ENCODE results near the gene COMMD10. TPM values are rescaled to one million over a fixed set of nuclear protein-coding genes. Genes with fewer than 3 reads are reported as not detected.

COMMD10 gene
- total RNA-seq, 4 donors from 2014 or later = 15.3 to 38.1 (median 20.0) TPM

DNA sequence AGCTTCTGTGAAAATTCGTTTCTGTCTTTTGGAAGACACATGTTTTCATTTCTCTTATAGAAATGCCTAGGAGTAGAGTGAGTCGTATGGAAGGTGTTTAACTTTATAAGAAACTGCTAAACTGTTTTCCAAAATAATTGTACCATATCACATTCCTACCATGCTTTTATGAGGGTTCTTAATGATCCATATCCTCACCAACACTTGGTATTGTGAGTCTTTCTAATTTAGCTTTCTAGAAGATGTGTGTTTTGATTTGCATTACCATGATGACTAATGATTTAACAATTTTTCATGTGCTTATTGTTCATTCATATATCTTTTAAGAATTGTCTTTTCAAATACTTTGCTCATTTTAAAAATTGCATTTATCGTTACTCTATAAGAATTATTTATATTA lies 223.6 kb downstream of the COMMD10 start:
- TF ChIP-seq, protein P1, sequence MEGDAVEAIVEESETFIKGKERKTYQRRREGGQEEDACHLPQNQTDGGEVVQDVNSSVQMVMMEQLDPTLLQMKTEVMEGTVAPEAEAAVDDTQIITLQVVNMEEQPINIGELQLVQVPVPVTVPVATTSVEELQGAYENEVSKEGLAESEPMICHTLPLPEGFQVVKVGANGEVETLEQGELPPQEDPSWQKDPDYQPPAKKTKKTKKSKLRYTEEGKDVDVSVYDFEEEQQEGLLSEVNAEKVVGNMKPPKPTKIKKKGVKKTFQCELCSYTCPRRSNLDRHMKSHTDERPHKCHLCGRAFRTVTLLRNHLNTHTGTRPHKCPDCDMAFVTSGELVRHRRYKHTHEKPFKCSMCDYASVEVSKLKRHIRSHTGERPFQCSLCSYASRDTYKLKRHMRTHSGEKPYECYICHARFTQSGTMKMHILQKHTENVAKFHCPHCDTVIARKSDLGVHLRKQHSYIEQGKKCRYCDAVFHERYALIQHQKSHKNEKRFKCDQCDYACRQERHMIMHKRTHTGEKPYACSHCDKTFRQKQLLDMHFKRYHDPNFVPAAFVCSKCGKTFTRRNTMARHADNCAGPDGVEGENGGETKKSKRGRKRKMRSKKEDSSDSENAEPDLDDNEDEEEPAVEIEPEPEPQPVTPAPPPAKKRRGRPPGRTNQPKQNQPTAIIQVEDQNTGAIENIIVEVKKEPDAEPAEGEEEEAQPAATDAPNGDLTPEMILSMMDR (IDR thresholded peaks at IDR 0.05) = no peak
- TF ChIP-seq EP300 (IDR thresholded peaks at IDR 0.05) = no peak
- no peak overlapping the region for H3K27ac ChIP-seq
- no peaks in the 10 kb centered on the region for H3K27me3 ChIP-seq
- peaks cover 0 to 67% (median 15%) of the 10 kb centered on the region in 4 donors for H3K9me3 ChIP-seq
- H3K4me3 ChIP-seq = no peak overlapping the region
- peaks cover 0 to 82% (median 18%) of the 10 kb centered on the region in 3 donors for H3K36me3 ChIP-seq
- whole genome bisulfite sequencing, 2 donors = 88 to 93% methylated on average over 3 of the region's 3 CpGs
- no peak for DNase-seq (ENCODE audit: low spot score in 2 of 2)
- no peaks in the 10 kb centered on the region for H3K4me1 ChIP-seq

DNA sequence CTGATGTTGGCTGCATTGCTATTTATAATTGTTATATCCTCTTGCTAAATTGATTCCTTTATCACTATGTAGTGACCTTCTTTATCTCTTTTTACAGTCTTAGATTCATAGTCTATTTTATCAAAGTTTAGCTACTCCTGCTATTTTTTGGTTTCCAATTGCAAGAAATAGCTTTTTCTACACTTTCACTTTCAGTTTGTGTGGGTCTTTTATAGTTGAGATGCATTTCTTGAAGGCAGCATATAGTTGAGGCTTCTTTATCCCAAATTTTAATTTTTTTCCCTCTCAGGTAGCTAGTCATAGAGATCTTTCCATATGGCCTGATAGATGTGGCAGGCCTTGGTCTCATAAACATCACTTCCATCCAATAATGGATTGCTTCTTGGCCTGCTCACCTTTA lies 228.5 kb downstream of the COMMD10 start:
- H3K4me1 ChIP-seq = no peaks in the 10 kb centered on the region
- no peak overlapping the region for H3K27ac ChIP-seq
- peaks cover 0 to 43% (median 9%) of the 10 kb centered on the region in 4 donors for H3K9me3 ChIP-seq
- H3K4me3 ChIP-seq = no peak overlapping the region
- DNase-seq (ENCODE audit: low spot score in 2 of 2) = no peak
- H3K36me3 ChIP-seq = peaks cover 0 to 77% (median 0%) of the 10 kb centered on the region in 3 donors
- no peak for TF ChIP-seq EP300 (IDR thresholded peaks at IDR 0.05)
- TF ChIP-seq, protein P1 (IDR thresholded peaks at IDR 0.05) = no peak
- TF ChIP-seq POLR2A (IDR thresholded peaks at IDR 0.05) = no peak
- no peaks in the 10 kb centered on the region for H3K27me3 ChIP-seq

DNA sequence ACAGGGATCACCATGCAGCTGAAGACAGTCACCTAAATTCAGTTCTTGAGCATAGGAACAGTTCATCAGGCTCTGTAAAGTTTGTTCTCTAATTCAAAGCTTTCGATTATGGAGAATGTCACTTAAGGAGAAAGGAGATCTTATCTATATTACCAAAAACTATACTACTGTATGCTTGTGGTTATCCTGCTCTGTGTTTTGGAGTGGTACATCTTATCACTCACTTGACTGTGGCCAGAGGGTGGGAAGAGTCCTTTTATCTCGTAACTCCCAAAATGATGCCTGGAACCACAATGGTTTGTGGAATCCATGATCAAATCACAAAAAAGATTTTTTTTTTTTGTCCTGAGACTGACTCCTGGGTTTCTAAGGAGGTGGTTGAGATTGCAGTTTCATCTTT lies 230.7 kb downstream of the COMMD10 start:
- Histone ChIP-seq H3K36me3 (peaks cover 0 to 76% (median 0%) of the 10 kb centered on the region in 3 donors), H3K4me3 (no peak overlapping the region), H3K27ac (no peak overlapping the region), H3K4me1 (no peaks in the 10 kb centered on the region), H3K9me3 (peaks cover 0 to 31% (median 0%) of the 10 kb centered on the region in 4 donors), H3K27me3 (no peaks in the 10 kb centered on the region)
- no peak for DNase-seq (ENCODE audit: low spot score in 2 of 2)
- 90 to 92% methylated on average over 2 of the region's 2 CpGs for WGBS, 2 donors
- TF ChIP-seq EP300 (IDR thresholded peaks at IDR 0.05) = no peak
- no peak for TF ChIP-seq POLR2A (IDR thresholded peaks at IDR 0.05)
- TF ChIP-seq, protein P1 (IDR thresholded peaks at IDR 0.05) = no peak

DNA sequence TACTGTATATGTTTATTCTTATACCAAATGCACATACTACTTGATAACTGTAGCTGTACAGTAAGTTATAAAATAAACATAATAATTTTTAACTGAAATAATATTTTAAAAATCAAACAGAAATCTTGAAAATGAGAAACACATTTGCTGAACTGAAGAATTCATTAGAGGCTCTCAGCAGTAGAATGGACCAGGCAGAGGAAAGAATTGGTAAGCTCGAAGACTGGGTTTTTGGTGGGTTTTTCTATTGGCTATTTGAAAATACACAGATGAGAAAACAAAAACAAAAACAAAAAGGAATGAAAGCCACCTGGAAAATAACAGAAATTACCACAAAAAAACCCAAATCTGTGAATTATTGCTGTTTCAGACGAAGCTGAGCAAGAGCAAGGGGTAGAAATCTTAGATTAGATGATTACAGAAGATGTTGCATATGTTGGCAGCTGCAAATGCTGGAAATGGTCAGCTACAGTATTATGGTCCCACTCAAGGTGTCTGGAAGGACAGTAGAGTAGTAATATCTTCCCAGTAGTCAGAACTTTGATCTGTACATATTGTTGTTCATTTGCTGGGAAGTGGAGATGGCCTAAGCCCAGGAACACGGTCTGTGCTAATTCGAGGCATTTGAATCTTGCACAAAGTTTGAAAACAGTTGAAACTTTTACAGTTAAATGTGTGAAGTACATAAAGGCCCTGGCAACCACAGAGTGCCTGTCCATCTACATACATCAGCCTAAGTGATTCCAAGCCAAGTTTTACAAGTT lies 233.4 kb downstream of the COMMD10 start:
- TF ChIP-seq, protein P1 (IDR thresholded peaks at IDR 0.05) = no peak
- no peak for TF ChIP-seq EP300 (IDR thresholded peaks at IDR 0.05)
- no peak for TF ChIP-seq POLR2A (IDR thresholded peaks at IDR 0.05)
- no peaks in the 10 kb centered on the region for H3K4me1 ChIP-seq
- 91 to 98% methylated on average over 4 of the region's 4 CpGs for WGBS, 2 donors

DNA sequence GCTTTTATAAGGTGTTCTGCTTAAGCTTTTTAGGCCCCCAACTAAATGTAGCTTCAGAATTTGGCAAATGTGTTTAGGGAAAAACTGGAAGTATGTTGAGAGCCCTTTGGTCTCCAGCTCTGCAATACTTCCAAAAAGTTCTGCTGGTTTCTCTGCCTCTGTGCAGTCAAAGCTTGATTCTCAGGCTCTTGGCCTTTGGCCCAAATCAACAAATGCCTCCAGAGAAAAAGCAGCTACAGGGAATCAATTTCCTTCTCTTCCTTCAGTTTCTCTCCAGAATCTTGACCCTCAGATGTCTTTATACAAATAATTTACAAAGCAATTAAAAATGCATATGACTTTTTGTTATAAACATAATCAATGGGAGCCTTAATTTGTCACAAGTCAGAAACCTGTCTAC lies 235.7 kb downstream of the COMMD10 start:
- DNase-seq (ENCODE audit: low spot score in 2 of 2) = no peak
- H3K27ac ChIP-seq = no peak overlapping the region
- no peaks in the 10 kb centered on the region for H3K27me3 ChIP-seq
- peaks cover 0 to 89% (median 0%) of the 10 kb centered on the region in 3 donors for H3K36me3 ChIP-seq
- peaks cover 0 to 22% (median 0%) of the 10 kb centered on the region in 4 donors for H3K9me3 ChIP-seq
- H3K4me1 ChIP-seq = no peaks in the 10 kb centered on the region
- no peak overlapping the region for H3K4me3 ChIP-seq
- TF ChIP-seq EP300 (IDR thresholded peaks at IDR 0.05) (no peak), POLR2A (IDR thresholded peaks at IDR 0.05) (no peak)

More for the DNA sequence above, 233.4 kb downstream of the COMMD10 start:
- Histone ChIP-seq H3K27ac (no peak overlapping the region), H3K4me3 (no peak overlapping the region), H3K27me3 (no peaks in the 10 kb centered on the region), H3K9me3 (peaks cover 0 to 22% (median 0%) of the 10 kb centered on the region in 4 donors), H3K36me3 (peaks cover 0 to 93% (median 0%) of the 10 kb centered on the region in 3 donors)
- DNase-seq (ENCODE audit: low spot score in 2 of 2) = no peak
